GM12874 (cell line): ENCODE measurements around the gene TC2N.

Experiments
- TF ChIP-seq, protein P1 (sequence below): IDR thresholded peaks from 2 replicates; pipeline ENCODE4 v1.5.1; 2011; ENCODE audit warnings: low read depth, mild to moderate bottlenecking, control low read depth, low read length, moderate library complexity; ENCODE audit not compliant: insufficient read depth

TC2N gene

DNA sequence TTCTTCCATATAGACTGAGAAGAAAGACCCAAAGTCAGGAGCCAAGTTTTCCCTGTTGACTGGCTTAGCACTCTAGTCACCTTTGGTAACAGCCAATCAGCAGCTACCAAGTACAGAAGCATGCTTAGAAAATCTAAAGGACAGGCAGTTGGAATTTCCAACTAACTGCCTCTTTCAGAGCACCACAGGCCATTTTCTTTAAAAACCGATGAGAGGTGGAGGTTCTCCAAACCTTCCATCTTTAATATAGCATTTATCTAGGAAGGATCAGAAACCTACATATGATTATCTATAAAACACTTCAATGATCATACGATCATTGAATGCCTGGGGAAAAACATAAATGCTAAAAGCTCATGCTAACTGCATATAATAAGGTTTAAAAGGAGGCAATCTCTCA lies 135.3 kb downstream of the TC2N start, which contains the start of gene CATSPERB:
Gene CATSPERB, minus strand, starts transcription at position 101 of the 400 bp plus-strand sequence. CDS start 2,607 bp downstream, outside the sequence.
- TF ChIP-seq, protein P1, sequence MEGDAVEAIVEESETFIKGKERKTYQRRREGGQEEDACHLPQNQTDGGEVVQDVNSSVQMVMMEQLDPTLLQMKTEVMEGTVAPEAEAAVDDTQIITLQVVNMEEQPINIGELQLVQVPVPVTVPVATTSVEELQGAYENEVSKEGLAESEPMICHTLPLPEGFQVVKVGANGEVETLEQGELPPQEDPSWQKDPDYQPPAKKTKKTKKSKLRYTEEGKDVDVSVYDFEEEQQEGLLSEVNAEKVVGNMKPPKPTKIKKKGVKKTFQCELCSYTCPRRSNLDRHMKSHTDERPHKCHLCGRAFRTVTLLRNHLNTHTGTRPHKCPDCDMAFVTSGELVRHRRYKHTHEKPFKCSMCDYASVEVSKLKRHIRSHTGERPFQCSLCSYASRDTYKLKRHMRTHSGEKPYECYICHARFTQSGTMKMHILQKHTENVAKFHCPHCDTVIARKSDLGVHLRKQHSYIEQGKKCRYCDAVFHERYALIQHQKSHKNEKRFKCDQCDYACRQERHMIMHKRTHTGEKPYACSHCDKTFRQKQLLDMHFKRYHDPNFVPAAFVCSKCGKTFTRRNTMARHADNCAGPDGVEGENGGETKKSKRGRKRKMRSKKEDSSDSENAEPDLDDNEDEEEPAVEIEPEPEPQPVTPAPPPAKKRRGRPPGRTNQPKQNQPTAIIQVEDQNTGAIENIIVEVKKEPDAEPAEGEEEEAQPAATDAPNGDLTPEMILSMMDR, result no peak

DNA sequence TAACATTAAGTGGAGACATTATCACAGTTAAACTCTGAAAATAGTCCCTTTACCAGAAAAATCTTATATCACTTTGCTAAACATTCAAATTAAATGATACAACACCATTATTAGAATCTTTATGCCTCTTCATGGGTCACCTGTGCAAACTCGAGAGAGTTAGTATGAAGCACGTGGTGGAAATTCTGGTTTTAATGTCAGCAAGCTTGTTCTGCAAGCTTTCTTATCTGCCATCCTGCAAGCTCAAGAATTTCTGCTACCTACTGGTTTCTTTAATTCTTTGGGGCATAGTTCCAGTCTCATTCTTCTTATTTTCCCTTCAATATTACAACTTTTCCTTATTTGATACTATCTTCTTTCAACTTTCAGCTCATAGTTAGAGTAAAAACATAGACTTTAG lies 136.3 kb downstream of the TC2N start:
- TF ChIP-seq, protein P1, result no peak

DNA sequence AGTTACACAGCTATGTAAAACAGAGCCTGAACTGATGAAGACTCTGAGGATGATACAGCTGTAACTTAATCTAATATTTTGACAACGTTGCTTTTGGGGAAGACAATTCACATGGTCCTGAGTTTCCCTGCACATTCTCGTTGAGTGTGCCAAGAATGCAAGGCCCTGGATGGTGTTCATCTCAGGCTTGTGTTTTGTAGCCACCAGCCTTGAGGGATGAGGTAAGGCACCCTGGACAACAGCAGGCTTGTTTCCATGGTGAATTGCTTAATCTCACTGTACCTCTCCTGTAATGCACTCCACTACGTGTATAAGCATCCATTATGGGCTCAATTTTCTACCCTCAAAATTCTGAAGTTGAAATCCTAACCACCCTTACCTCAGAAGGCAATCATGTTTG lies 137.6 kb downstream of the TC2N start:
- TF ChIP-seq, protein P1, result no peak
